Myocyte (in vitro differentiated cells): Measurements from ENCODE around the gene APPL1. TPM values are rescaled to one million over a fixed set of nuclear protein-coding genes. Genes with fewer than 3 reads are reported as not detected.
"Not testable (repeated sequence)": the region's sequence is repeated elsewhere in the genome, so short reads cannot be mapped to it uniquely, and the experiment has no call there.

Experiments used
- DNase-seq: peaks from one replicate; pipeline ENCODE4 v3.0.0-alpha.2; 2012; ENCODE audit warnings: low read depth
- total RNA-seq: library from RNA; depleted of rRNA; stranded (reverse); fragments of >200 nt; gene quantifications from 2 replicates; pipeline ENCODE4 v1.2.3, GENCODE V29; 2014

APPL1 gene
- total RNA-seq, 1 donor from 2014 or later = 42.9 TPM

DNA sequence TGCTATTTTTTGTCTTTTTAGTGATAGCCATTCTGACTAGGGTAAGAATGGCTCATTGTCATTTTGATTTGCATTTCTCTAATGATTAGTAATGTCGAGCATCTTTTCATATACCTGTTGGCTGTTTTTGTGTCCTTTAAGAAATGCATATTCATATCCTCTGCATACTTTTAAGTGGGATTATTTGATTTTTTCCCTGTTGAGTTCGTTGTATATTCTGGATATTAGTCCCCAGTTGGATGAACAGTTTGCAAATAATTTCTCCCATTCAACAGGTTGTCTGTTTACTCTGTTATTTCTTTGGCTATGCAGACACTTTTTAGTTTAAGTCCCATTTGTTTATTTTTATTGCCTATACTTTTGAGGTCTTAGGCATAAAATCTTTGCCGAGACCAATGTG, 34.4 kb downstream of the APPL1 start:
- DNase-seq = no peak

- no peak for DNase-seq
Observed at GRCh38 chr3:57268416-57268815, 40.9 kb downstream of the APPL1 start.

- DNase-seq = no peak
Observed at GRCh38 chr3:57274845-57275244, 47.3 kb downstream of the APPL1 start.

- DNase-seq = no peak
Observed at GRCh38 chr3:57275393-57275792, 47.9 kb downstream of the APPL1 start.

DNA sequence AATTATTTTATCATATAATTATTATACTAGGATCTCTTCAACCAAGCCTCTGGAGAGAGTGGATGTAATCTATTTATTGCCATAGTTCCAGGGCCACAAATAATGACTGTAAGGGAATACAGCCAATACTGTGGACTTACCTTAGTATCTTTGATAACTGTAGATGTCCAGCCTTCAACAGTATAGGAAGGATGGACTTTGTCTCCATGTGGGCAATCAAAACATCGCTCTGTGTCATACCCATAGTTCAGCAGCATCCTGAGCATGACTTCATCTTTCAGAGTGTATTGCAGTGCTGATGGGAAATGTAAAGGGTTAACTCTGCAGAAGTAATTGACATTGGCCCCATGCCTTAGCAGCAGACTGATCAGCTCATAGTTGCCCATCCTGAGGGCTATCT, 50.7 kb downstream of the APPL1 start:
- no peak for DNase-seq

DNA sequence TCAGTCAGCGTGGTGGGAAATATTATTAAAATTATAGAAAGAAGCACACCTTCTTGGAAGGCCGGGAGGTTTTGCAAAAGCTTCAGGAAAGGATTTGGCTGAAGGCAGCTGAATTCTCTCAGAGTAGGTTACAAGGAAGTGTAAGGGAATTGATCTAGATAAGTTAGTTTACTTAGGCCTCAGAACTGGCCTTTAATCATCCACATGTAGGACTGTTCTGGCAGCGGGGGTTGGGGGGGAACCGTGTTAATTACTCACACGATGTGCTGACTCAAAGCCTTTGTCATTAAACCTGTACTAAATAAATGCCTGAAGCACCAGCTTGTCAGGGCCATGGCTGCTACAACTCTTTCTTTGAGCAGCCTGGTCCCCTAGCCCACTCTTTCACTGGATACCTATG, 52.2 kb downstream of the APPL1 start:
- no peak for DNase-seq

- peak; percentile 30 for DNase-seq
Observed at GRCh38 chr3:57281715-57282114, 54.2 kb downstream of the APPL1 start.

- DNase-seq = no peak
Observed at GRCh38 chr3:57283334-57283733, 55.8 kb downstream of the APPL1 start.

DNA sequence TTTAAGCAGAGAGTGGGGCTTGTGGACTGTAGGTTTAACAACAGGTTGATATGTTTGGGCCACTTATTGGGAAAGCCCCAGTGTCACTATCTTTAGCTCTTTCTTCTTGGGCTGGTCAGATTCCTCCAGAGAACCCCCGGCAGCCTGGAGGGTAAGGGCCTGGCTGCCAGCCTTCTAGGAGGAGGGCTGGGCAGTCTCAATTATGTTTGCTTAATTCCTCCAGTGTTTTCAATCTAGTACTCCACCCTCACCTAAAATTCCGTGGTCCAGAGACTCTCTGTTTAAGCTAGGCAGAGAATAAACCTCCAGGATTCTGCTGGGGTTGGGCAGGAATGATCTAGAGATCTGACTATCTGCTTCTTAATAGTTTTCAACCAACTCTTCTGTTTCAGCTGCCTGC, 59.7 kb downstream of the APPL1 start:
- no peak for DNase-seq

- no peak for DNase-seq
Observed at GRCh38 chr3:57288403-57288802, 60.9 kb downstream of the APPL1 start.

DNA sequence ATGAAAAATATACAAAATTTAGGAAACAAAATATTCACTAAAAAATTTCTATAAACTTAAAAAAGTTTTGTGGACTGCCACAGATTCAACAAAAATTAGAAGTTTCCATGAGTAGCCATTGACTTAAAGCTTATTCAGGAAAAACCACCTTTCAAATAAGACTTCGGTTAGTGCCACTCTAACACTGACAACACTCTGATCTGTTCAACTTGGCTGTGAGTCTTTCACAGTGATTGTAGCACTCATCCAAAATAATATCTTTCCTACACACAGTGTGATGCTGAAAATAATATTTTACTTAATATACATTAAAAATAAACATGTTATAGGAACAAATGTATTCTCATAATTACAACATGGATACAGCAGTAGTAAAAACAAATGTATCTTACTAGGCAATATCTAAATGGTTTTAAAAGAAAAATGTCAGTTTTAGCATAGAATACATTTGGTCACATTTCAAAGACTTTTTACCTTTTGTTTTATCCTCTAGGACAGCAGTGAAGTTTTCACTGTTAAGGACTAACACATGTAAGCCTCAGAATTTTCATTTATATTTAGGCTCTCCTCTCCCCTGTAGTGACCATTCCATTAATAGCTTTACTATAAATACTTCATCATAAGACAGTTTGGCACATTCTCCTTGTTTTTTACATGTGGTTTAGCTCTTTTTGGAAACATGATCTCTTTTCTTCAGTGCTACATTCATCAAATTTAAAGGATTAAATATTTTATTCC, 64.8 kb downstream of the APPL1 start, which contains the start of gene ASB14:
TSS of gene ASB14 (minus strand) at position 527 of the 738 bp plus-strand sequence. CDS start 652 bp downstream, outside the sequence.
- DNase-seq = peak; percentile 36

- no peak for DNase-seq
Observed at GRCh38 chr3:57292897-57293526, 65.5 kb downstream of the APPL1 start.

DNA sequence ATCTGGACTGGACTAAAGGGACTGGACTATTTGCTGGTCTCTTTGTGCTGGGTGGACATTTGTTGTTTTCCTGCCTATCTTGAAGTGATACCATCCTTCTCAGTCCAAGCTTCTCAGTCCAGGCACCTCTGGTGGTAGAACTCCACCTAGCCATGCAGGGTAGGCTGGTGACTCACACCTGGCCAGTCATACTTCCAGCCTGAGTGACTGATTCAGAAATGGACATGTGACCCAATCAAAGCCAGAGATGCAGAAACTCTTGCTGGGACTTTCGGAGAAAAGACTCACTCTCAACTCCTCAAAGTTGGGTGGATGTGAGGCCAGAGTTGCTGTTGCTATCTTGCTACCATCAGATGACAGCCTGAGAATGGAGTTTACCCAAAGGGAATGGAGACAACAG, 70.5 kb downstream of the APPL1 start:
- DNase-seq = no peak

GRCh38 chr3:57303520-57303919, 76.0 kb downstream of the APPL1 start:
- DNase-seq = not testable (repeated sequence)

DNA sequence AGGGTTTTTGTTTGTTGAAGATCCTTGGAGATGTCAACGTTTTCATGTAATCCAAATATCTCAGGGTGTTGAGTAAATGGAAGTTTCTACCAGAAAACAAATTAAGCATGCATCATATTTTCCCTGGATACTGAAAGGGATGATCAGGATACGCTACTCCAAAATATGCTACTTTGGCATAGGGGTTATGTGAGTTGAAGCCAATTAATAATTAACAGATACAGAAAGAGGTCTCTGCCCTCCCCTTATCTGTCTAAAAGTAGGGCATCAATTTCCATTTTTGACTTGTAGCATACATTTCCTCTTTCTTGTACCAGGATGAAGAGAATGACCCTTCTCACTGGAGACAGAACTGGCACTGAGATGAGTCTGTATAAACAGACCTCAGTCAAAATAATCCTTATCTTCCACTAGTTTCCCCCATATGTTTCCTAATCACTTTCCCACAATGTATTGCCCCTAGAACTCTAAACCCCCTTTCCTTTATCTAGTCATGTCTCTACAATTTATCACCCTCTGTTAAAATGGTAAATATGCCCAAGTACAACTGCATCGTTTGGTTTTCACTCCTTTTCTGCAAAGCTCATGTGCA, 82.3 kb downstream of the APPL1 start:
- no peak for DNase-seq

- peak; percentile 25 for DNase-seq
Observed at GRCh38 chr3:57314204-57314603, 86.7 kb downstream of the APPL1 start.

Other genes starting within 250 kb of the APPL1 start
- 0.19 TPM in 1 of 2 replicates, not detected in the other for gene SPATA12, start 167.1 kb upstream of the APPL1 start, total RNA-seq
- 0.56 and 0.73 TPM in 2 replicates for gene IL17RD, start 62.4 kb upstream of the APPL1 start, total RNA-seq
- gene HESX1, start 27.8 kb upstream of the APPL1 start, total RNA-seq = 0.59 and 0.73 TPM in 2 replicates
- gene ASB14, start 65.0 kb downstream of the APPL1 start, total RNA-seq = 0.05 and 5.6 TPM in 2 replicates